HepG2 (cell line): Measurements from ENCODE around the gene ZBED6. TPM values are rescaled to one million over a fixed set of nuclear protein-coding genes. Genes with fewer than 3 reads are reported as not detected.

Experiments used
- CENPBD1 ChIP-seq: sonication (generic); formaldehyde crosslinking; IDR thresholded peaks from 2 replicates; pipeline ENCODE4 v1.8.0; 2022; ENCODE audit warnings: missing genetic modification reagents, low read depth, mild to moderate bottlenecking, borderline replicate concordance
- CENPX ChIP-seq: sonication (generic); formaldehyde crosslinking; IDR thresholded peaks from 2 replicates; pipeline ENCODE4 v1.9.0; 2021; ENCODE audit warnings: mild to moderate bottlenecking, missing genetic modification reagents, moderate library complexity
- CERS6 ChIP-seq: sonication (generic); formaldehyde crosslinking; IDR thresholded peaks from 2 replicates; pipeline ENCODE4 v1.5.0; 2020; ENCODE audit warnings: missing genetic modification reagents
- E2F1 ChIP-seq: sonication (generic); formaldehyde crosslinking; IDR thresholded peaks from 2 replicates; pipeline ENCODE4 v1.5.0; 2020; ENCODE audit warnings: missing genetic modification reagents
- FOXJ3 ChIP-seq: sonication (generic); formaldehyde crosslinking; IDR thresholded peaks from 2 replicates; pipeline ENCODE4 v1.4.0; 2020; ENCODE audit warnings: missing genetic modification reagents, mild to moderate bottlenecking, borderline replicate concordance
- FOXM1 ChIP-seq: sonication (generic); formaldehyde crosslinking; IDR thresholded peaks from 2 replicates; pipeline ENCODE4 v1.5.0; 2020; ENCODE audit warnings: missing genetic modification reagents
- KDM5B ChIP-seq: sonication (generic); formaldehyde crosslinking; IDR thresholded peaks from 2 replicates; pipeline ENCODE4 v1.4.0; 2020; ENCODE audit warnings: missing genetic modification reagents, mild to moderate bottlenecking, borderline replicate concordance
- KLF16 ChIP-seq, 2 experiments: sonication (generic) in 1 of 2; formaldehyde crosslinking in 1 of 2; IDR thresholded peaks; 2 replicates each; pipeline versions ENCODE4 v1.6.1 to v1.8.0; 2016 to 2023; ENCODE audit warnings: missing genetic modification reagents in 2 of 2, missing compliant biosample characterization in 1 of 2
- MATR3 ChIP-seq: sonication (generic); formaldehyde crosslinking; IDR thresholded peaks from 2 replicates; pipeline ENCODE4 v1.4.0; 2020; ENCODE audit warnings: missing genetic modification reagents
- MTF2 ChIP-seq: sonication (generic); formaldehyde crosslinking; IDR thresholded peaks from 2 replicates; pipeline ENCODE4 v1.5.0; 2020; ENCODE audit warnings: missing genetic modification reagents, borderline replicate concordance
- MXD4 ChIP-seq: IDR thresholded peaks from 2 replicates; pipeline ENCODE4 v1.6.1; 2016; ENCODE audit warnings: mild to moderate bottlenecking, missing biosample characterization, missing genetic modification reagents
- MYPOP ChIP-seq: sonication (generic); formaldehyde crosslinking; IDR thresholded peaks from 2 replicates; pipeline ENCODE4 v1.8.1; 2023; ENCODE audit warnings: mild to moderate bottlenecking, moderate library complexity, missing genetic modification reagents
- NCOA1 ChIP-seq: sonication (generic); formaldehyde crosslinking; IDR thresholded peaks from 2 replicates; pipeline ENCODE4 v1.9.0; 2021; ENCODE audit warnings: missing genetic modification reagents
- NRL ChIP-seq: sonication (generic); formaldehyde crosslinking; IDR thresholded peaks from 2 replicates; pipeline ENCODE4 v1.5.0; 2020; ENCODE audit warnings: missing genetic modification reagents, mild to moderate bottlenecking, moderate library complexity, borderline replicate concordance
- PAX8 ChIP-seq: sonication (generic); formaldehyde crosslinking; IDR thresholded peaks from 2 replicates; pipeline ENCODE4 v1.8.0; 2022; ENCODE audit warnings: mild to moderate bottlenecking, missing genetic modification reagents, borderline replicate concordance
- SAFB2 ChIP-seq: sonication (generic); formaldehyde crosslinking; IDR thresholded peaks from 2 replicates; pipeline ENCODE4 v1.5.1; 2020; ENCODE audit warnings: missing genetic modification reagents, low read depth, mild to moderate bottlenecking, borderline replicate concordance
- ZBTB1 ChIP-seq: sonication (generic); formaldehyde crosslinking; IDR thresholded peaks from 2 replicates; pipeline ENCODE4 v1.4.0; 2020; ENCODE audit warnings: missing genetic modification reagents, borderline replicate concordance
- ZBTB8A ChIP-seq: sonication (generic); formaldehyde crosslinking; IDR thresholded peaks from 2 replicates; pipeline ENCODE4 v1.4.0; 2020; ENCODE audit warnings: mild to moderate bottlenecking, low read depth, missing genetic modification reagents, borderline replicate concordance
- ZIK1 ChIP-seq: sonication (generic); formaldehyde crosslinking; IDR thresholded peaks from 2 replicates; pipeline ENCODE4 v1.5.0; 2020; ENCODE audit warnings: mild to moderate bottlenecking, low read depth, missing genetic modification reagents, borderline replicate concordance
- ZNF251 ChIP-seq: sonication (generic); formaldehyde crosslinking; IDR thresholded peaks from 2 replicates; pipeline ENCODE4 v1.9.0; 2021; ENCODE audit warnings: mild to moderate bottlenecking, missing genetic modification reagents
- ZNF292 ChIP-seq: sonication (generic); formaldehyde crosslinking; IDR thresholded peaks from 2 replicates; pipeline ENCODE4 v1.8.1; 2022; ENCODE audit warnings: mild to moderate bottlenecking, low read depth, missing genetic modification reagents, borderline replicate concordance
- ZNF713 ChIP-seq: sonication (generic); formaldehyde crosslinking; IDR thresholded peaks from 2 replicates; pipeline ENCODE4 v1.4.0; 2020; ENCODE audit warnings: mild to moderate bottlenecking, missing genetic modification reagents
- ZNF777 ChIP-seq: sonication (generic); formaldehyde crosslinking; IDR thresholded peaks from 2 replicates; pipeline ENCODE4 v1.4.0; 2020; ENCODE audit warnings: missing genetic modification reagents
- ZNF781 ChIP-seq: sonication (generic); formaldehyde crosslinking; IDR thresholded peaks from 2 replicates; pipeline ENCODE4 v1.5.1; 2020; ENCODE audit warnings: borderline replicate concordance, mild to moderate bottlenecking, missing genetic modification reagents; ENCODE audit errors: not compliant biosample characterization
- polyA plus RNA-seq, 8 experiments: library from polyadenylated mRNA; depleted of rRNA in 3 of 8; stranded (reverse) in 7 of 8; unstranded in 1 of 8; fragments of >200 nt; fragmentation: Illumina TruSeq in 4 of 8; extraction: Trizol in 4 of 8; gene quantifications; 2 replicates each; pipeline versions ENCODE4 v1.2.1 to v1.2.3, GENCODE V29; 2011 to 2016; ENCODE audit warnings: low read depth in 4 of 8, missing spikeins in 1 of 8, mixed read lengths in 1 of 8; ENCODE audit not compliant: insufficient read depth in 1 of 8
- total RNA-seq, 5 experiments: library from RNA; depleted of rRNA; stranded (reverse); fragments of >200 nt; fragmentation: Illumina TruSeq; extraction: Trizol; gene quantifications; 2 replicates each; pipeline ENCODE4 v1.2.3, GENCODE V29; 2016; ENCODE audit warnings: low read depth in 1 of 5

Gene ZBED6
- total and polyA plus RNA-seq, 2 of the 13 experiments (the other 11 are each of a cell fraction or from before 2014, with no cell fraction given), result 9.3 to 12.5 TPM

GRCh38 chr1:203795441-203796235 is at the start of gene ZBED6, which contains the start of gene ZC3H11A (continued):
- TF ChIP-seq ZNF777 (CRISPR knock-in tag), result peak; percentile 59; the same call in 1 of the 2 replicates
- TF ChIP-seq NRL, result no peak
- no peak for TF ChIP-seq NCOA1 (CRISPR knock-in tag)
- no peak for TF ChIP-seq ZNF713
- no peak for TF ChIP-seq CENPBD1
- peak; percentile 25; the same call in 1 of the 2 replicates for TF ChIP-seq E2F1 (CRISPR knock-in tag)
- no peak for TF ChIP-seq FOXJ3 (CRISPR knock-in tag)
- TF ChIP-seq MXD4 (CRISPR knock-in tag), result 0 out of 2 replicates have a peak, but pooled peaks have one; percentile 60
- no peak for TF ChIP-seq ZIK1 (CRISPR knock-in tag)
- no peak for TF ChIP-seq CERS6 (CRISPR knock-in tag)
- TF ChIP-seq FOXM1 (CRISPR knock-in tag), result no peak
- TF ChIP-seq MATR3 (CRISPR knock-in tag), result no peak
- TF ChIP-seq ZNF781 (CRISPR knock-in tag), result no peak
- no peak for TF ChIP-seq MYPOP (CRISPR knock-in tag)
- 0 out of 2 replicates have a peak, but pooled peaks have one; percentile 18 for TF ChIP-seq KDM5B (CRISPR knock-in tag)
- TF ChIP-seq CENPX (CRISPR knock-in tag), result no peak
- no peak for TF ChIP-seq ZNF251 (CRISPR knock-in tag)
- no peak for TF ChIP-seq MTF2 (CRISPR knock-in tag)
- no peak for TF ChIP-seq PAX8 (CRISPR knock-in tag)
- no peak for TF ChIP-seq SAFB2 (CRISPR knock-in tag)
- TF ChIP-seq KLF16 (CRISPR knock-in tag; IDR thresholded peaks at IDR 0.05), result peak in 1 of 2 experiments; percentile 59; a peak in 2 of 4 replicates
- no peak for TF ChIP-seq ZBTB8A (CRISPR knock-in tag)
- TF ChIP-seq ZBTB1 (CRISPR knock-in tag), result no peak
- TF ChIP-seq ZNF292 (CRISPR knock-in tag), result no peak
